Activated naive CD8-positive, alpha-beta T cell (primary cell): Measurements from ENCODE around the gene PKIB.

Experiments used
- H3K27ac Mint-ChIP-seq: one replicate; pipeline ENCODE4 v1.8.0; 2021; ENCODE audit warnings: mixed read lengths
- H3K27me3 Mint-ChIP-seq: one replicate; pipeline ENCODE4 v1.8.0; 2021; ENCODE audit warnings: mixed read lengths
- H3K36me3 Mint-ChIP-seq: one replicate; pipeline ENCODE4 v1.8.0; 2021; ENCODE audit warnings: mixed read lengths
- H3K4me1 Mint-ChIP-seq: one replicate; pipeline ENCODE4 v1.8.0; 2021; ENCODE audit warnings: low read depth, mixed read lengths
- H3K4me3 Mint-ChIP-seq: one replicate; pipeline ENCODE4 v1.8.0; 2021; ENCODE audit warnings: mild to moderate bottlenecking, mixed read lengths
- H3K9me3 Mint-ChIP-seq: one replicate; pipeline ENCODE4 v1.8.0; 2021; ENCODE audit warnings: low read depth, mixed read lengths

The PKIB gene

GRCh38 chr6:122669868-122670267, 59.7 kb downstream of the PKIB start:
- no peak overlapping the region for H3K4me3 Mint-ChIP-seq
- no peak overlapping the region for H3K27ac Mint-ChIP-seq
- no peaks in the 10 kb centered on the region for H3K4me1 Mint-ChIP-seq
- no peaks in the 10 kb centered on the region for H3K9me3 Mint-ChIP-seq
- H3K36me3 Mint-ChIP-seq, result no peaks in the 10 kb centered on the region
- H3K27me3 Mint-ChIP-seq, result peaks cover 2% of the 10 kb centered on the region

- no peak overlapping the region for H3K4me3 Mint-ChIP-seq
- H3K4me1 Mint-ChIP-seq, result no peaks in the 10 kb centered on the region
- no peak overlapping the region for H3K27ac Mint-ChIP-seq
- H3K36me3 Mint-ChIP-seq, result no peaks in the 10 kb centered on the region
- peaks cover 2% of the 10 kb centered on the region for H3K27me3 Mint-ChIP-seq
- no peaks in the 10 kb centered on the region for H3K9me3 Mint-ChIP-seq
These were observed 61.0 kb downstream of the PKIB start for GRCh38 chr6:122671251-122671650.

- H3K4me3 Mint-ChIP-seq, result no peak overlapping the region
- H3K9me3 Mint-ChIP-seq, result no peaks in the 10 kb centered on the region
- H3K27ac Mint-ChIP-seq, result no peak overlapping the region
- H3K27me3 Mint-ChIP-seq, result peaks cover 2% of the 10 kb centered on the region
- H3K4me1 Mint-ChIP-seq, result no peaks in the 10 kb centered on the region
- no peaks in the 10 kb centered on the region for H3K36me3 Mint-ChIP-seq
These were observed 63.2 kb downstream of the PKIB start for GRCh38 chr6:122673343-122673961.

GRCh38 chr6:122676146-122676545, 65.9 kb downstream of the PKIB start:
- Mint-ChIP-seq H3K4me1 (no peaks in the 10 kb centered on the region), H3K9me3 (no peaks in the 10 kb centered on the region), H3K27me3 (no peaks in the 10 kb centered on the region), H3K27ac (no peak overlapping the region), H3K4me3 (no peak overlapping the region), H3K36me3 (no peaks in the 10 kb centered on the region)

- no peaks in the 10 kb centered on the region for H3K36me3 Mint-ChIP-seq
- no peaks in the 10 kb centered on the region for H3K4me1 Mint-ChIP-seq
- no peak overlapping the region for H3K27ac Mint-ChIP-seq
- H3K4me3 Mint-ChIP-seq, result no peak overlapping the region
- H3K27me3 Mint-ChIP-seq, result no peaks in the 10 kb centered on the region
- no peaks in the 10 kb centered on the region for H3K9me3 Mint-ChIP-seq
These were observed 66.5 kb downstream of the PKIB start for GRCh38 chr6:122676688-122677087.

GRCh38 chr6:122677406-122677805, 67.2 kb downstream of the PKIB start:
- H3K27ac Mint-ChIP-seq, result no peak overlapping the region
- H3K36me3 Mint-ChIP-seq, result no peaks in the 10 kb centered on the region
- no peaks in the 10 kb centered on the region for H3K27me3 Mint-ChIP-seq
- no peak overlapping the region for H3K4me3 Mint-ChIP-seq
- no peaks in the 10 kb centered on the region for H3K4me1 Mint-ChIP-seq
- no peaks in the 10 kb centered on the region for H3K9me3 Mint-ChIP-seq

GRCh38 chr6:122678841-122679240, 68.6 kb downstream of the PKIB start:
- Mint-ChIP-seq H3K27ac (no peak overlapping the region), H3K36me3 (no peaks in the 10 kb centered on the region), H3K9me3 (no peaks in the 10 kb centered on the region), H3K4me3 (no peak overlapping the region), H3K27me3 (no peaks in the 10 kb centered on the region), H3K4me1 (no peaks in the 10 kb centered on the region)

GRCh38 chr6:122681705-122682104, 71.5 kb downstream of the PKIB start:
- Mint-ChIP-seq H3K9me3 (no peaks in the 10 kb centered on the region), H3K4me3 (no peak overlapping the region), H3K36me3 (no peaks in the 10 kb centered on the region), H3K4me1 (no peaks in the 10 kb centered on the region), H3K27me3 (no peaks in the 10 kb centered on the region), H3K27ac (no peak overlapping the region)

- H3K36me3 Mint-ChIP-seq, result no peaks in the 10 kb centered on the region
- H3K27ac Mint-ChIP-seq, result no peak overlapping the region
- H3K27me3 Mint-ChIP-seq, result no peaks in the 10 kb centered on the region
- no peaks in the 10 kb centered on the region for H3K4me1 Mint-ChIP-seq
- no peak overlapping the region for H3K4me3 Mint-ChIP-seq
- H3K9me3 Mint-ChIP-seq, result peaks cover 2% of the 10 kb centered on the region
These were observed 73.9 kb downstream of the PKIB start for GRCh38 chr6:122683989-122684651.

- H3K4me1 Mint-ChIP-seq, result no peaks in the 10 kb centered on the region
- no peaks in the 10 kb centered on the region for H3K36me3 Mint-ChIP-seq
- H3K4me3 Mint-ChIP-seq, result no peak overlapping the region
- no peak overlapping the region for H3K27ac Mint-ChIP-seq
- peaks cover 4% of the 10 kb centered on the region for H3K27me3 Mint-ChIP-seq
- H3K9me3 Mint-ChIP-seq, result peaks cover 4% of the 10 kb centered on the region
These were observed 82.0 kb downstream of the PKIB start for GRCh38 chr6:122692175-122692598.

DNA sequence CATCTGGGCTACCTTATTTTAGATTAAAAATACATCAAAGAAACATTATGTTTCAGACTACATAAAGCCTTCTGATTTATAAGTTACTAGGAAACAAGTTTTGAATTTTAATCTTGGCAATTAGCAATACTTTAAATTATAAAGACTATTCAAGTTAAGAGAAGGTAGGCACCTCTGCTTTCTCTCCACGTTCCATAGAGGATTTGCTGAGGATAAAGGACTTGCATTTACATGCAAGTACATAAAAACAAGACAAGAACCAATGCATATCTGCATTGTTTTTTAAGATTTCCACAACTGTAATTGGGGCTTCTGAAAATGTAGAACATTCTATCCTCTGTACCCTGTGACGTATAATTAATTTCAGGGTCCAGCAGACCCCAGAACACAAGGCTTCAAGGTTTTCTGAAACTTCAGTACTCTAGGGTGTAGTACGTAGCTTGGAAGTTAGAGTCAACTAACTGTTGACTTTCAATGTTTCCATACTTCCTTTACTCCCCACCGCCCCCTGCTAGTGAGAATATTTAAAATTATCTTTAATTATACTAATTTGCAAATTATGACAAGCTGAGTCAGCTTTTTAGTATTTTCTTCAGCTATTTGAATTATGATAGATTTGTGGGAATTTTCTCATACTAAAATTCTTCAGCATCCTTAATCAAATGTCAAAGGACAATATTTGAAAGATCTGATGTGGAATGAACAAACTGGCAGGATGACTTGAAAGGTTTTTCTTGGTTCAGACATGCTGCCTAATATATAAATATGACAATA, 82.8 kb downstream of the PKIB start:
- Mint-ChIP-seq H3K27ac (no peak overlapping the region), H3K4me1 (no peaks in the 10 kb centered on the region), H3K36me3 (no peaks in the 10 kb centered on the region), H3K4me3 (no peak overlapping the region), H3K27me3 (peaks cover 4% of the 10 kb centered on the region), H3K9me3 (peaks cover 4% of the 10 kb centered on the region)

DNA sequence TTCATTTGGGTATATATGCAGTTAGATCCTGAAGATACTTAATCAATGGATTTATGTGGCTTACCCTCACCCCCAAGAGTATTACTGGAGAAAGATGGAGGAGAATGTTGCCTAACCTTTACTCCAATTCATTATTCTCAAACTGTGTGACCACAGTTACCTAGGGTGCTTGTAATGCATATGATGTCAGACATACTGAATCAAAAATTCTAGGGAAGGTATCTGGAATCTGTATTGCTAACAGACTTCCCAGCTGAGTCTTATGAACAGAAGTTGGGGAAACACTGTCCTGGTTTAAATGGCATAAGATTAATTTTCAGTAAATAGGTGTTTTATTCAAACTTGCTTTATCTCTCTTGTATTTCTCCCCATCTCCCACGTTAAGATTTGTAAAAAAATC, 83.9 kb downstream of the PKIB start:
- Mint-ChIP-seq H3K36me3 (no peaks in the 10 kb centered on the region), H3K9me3 (peaks cover 2% of the 10 kb centered on the region), H3K27ac (no peak overlapping the region), H3K4me1 (no peaks in the 10 kb centered on the region), H3K4me3 (no peak overlapping the region), H3K27me3 (peaks cover 4% of the 10 kb centered on the region)

DNA sequence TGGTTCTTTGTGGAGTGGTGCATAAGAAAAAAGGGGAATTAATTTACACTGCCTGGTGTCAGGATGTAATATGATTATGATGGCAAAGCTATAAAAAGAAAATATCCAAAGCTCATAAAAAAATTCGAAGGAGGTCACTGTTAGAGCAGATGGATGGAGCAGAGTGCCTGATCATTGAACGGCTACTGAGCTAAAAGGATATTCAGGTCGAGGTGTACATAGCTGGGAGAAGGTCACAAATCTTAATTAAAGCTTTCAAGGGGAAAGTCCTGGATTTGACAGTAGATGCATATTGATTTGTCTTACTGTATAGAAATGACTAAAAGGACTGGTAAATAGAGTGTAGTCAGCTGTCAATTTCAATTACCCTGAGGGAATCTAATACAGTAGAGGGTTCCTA, 84.4 kb downstream of the PKIB start:
- Mint-ChIP-seq H3K4me1 (no peaks in the 10 kb centered on the region), H3K4me3 (no peak overlapping the region), H3K9me3 (no peaks in the 10 kb centered on the region), H3K27me3 (peaks cover 4% of the 10 kb centered on the region), H3K27ac (no peak overlapping the region), H3K36me3 (no peaks in the 10 kb centered on the region)

DNA sequence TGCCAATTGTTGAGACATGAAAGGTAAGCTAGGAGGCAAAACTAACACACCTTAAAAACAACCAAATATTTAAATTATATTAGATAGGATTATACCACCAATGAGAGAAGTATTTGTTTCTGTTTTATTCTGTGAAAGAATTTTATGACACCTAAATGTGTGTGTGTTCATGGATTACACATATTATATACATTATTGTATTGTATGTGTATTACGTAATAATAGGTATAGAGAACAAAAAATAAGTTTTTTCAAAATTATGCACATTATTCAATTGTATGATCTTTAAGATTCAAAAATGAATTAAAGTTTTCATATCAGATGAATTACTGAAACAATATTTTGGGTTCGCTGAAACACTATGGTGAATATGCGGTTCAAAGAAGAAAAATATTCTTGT, 85.0 kb downstream of the PKIB start:
- no peak overlapping the region for H3K27ac Mint-ChIP-seq
- no peak overlapping the region for H3K4me3 Mint-ChIP-seq
- no peaks in the 10 kb centered on the region for H3K36me3 Mint-ChIP-seq
- peaks cover 4% of the 10 kb centered on the region for H3K27me3 Mint-ChIP-seq
- H3K4me1 Mint-ChIP-seq, result no peaks in the 10 kb centered on the region
- H3K9me3 Mint-ChIP-seq, result no peaks in the 10 kb centered on the region

GRCh38 chr6:122696079-122696478, 85.9 kb downstream of the PKIB start:
- Mint-ChIP-seq H3K27me3 (peaks cover 4% of the 10 kb centered on the region), H3K36me3 (no peaks in the 10 kb centered on the region), H3K4me3 (no peak overlapping the region), H3K4me1 (no peaks in the 10 kb centered on the region), H3K9me3 (no peaks in the 10 kb centered on the region), H3K27ac (no peak overlapping the region)
